Fibroblast of upper back skin (primary cell): ENCODE results near the gene HSPB7.
"Not testable (repeated sequence)": the region's sequence is repeated elsewhere in the genome, so short reads cannot be mapped to it uniquely, and the experiment has no call there.

ENCODE experiments used
- DNase-seq: peaks from one replicate; pipeline ENCODE4 v3.0.0-alpha.2; 2013

The HSPB7 gene

DNA sequence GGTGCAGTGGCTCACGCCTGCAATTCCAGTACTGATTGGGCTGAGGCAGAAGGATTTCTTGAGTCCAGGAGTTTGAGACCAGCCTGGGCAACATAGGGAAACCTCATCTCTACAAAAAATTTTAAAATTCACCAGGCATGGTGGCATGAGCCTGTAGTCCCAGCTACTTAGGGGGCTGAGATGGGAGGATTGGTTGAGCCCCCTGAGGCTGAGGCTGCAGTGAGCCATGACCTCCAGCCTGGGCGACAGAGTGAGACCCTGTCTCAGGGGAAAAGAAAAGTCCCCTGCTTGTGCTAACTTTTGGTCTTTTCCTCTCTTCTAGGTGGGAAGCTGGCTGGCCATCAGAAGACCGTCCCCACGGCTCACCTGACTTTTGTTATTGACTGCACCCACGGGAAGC lies 12.2 kb downstream of the HSPB7 start:
- DNase-seq: no peak

DNA sequence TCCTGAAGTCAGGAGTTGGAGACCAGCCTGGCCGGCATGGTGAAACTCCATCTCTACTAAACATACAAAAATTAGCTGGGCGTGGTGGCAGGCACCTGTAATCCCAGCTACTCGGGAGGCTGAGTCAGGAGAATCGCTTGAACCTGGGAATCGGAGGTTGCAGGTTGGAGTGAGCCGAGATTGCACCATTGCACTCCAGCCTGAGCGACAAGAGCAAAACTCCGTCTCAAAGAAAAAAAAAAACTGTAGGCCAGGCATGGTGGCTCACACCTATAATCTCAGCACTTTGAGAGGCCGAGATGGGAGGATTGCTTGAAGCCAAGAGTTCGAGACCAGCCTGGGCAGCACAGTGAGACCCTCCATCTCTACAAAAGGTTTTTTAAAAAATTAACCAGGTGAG lies 16.6 kb downstream of the HSPB7 start:
- not testable (repeated sequence) for DNase-seq

DNA sequence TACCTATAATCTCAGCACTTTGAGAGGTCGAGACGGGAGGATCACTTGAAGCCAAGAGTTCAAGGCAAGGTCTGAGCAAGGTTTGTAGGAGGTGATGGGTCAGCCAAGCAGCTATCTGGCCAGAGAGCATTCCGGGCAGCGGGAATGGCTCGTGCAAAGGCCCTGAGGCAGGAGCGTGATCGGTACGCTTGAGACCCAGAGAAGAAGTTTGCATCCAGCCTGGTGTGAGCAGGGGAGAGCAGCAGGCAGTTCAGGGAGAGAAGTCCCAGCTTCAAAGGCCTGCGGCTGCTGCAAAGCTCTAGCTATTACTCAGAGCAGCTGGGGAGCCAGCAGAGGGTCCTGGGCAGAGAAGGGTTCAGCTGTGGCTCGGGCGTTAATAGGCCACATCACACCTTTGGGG lies 18.9 kb downstream of the HSPB7 start:
- no peak for DNase-seq

DNA sequence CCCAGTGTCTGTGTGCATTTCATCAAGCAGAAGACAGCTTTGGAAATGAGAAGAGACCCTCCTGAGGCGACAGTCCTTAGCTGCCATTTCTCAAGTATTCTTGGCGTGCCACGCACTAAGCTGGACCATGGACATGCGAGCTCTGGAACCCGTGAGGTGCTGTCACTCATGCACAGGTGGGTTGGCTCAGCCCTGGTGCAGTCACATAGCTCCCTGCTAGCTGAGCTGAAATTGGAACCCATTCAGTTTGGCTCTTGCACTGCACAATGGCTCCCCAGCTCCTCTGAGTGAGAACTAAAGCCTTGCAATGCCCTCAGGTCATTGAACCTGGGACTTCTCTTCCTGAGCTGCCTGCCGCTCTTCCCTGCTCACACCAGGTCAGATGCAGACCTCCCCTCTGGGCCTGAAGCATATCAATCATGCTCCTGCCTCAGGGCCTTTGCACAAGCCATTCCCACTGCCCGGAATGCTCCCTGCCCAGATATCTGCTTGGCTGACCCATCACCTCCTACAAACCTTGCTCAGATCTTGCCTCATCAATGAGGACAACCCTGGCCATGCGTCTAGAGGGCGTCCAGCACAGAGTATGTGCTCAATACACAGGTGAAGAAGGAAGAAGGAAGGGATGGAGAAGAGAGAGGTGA lies 20.1 kb downstream of the HSPB7 start:
- no peak for DNase-seq

DNA sequence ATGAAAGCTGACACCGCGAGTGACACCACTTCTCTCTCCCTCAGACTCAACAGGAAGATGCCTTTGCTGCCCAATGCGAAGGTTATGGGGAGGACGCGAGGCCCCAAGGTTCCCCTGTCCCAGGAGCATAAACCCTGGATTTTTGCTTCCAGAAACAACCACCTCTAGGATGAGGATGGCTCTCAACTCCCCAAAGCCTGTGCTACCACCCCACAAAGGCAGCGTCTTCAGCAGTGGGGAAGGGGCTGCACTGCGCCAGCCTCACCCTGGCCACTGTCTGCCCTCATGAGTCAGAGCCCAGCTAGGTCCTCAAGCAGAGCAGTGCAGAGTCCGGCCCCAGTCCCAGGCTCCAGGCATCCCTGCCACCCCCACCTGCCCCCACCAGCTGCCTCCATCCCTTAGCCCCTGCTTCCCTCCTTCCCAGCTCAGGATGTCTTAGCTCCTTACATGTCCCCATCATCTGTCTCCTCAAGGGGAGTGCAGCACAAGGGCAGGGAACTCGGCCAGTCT lies 20.7 kb downstream of the HSPB7 start:
- DNase-seq: no peak

DNA sequence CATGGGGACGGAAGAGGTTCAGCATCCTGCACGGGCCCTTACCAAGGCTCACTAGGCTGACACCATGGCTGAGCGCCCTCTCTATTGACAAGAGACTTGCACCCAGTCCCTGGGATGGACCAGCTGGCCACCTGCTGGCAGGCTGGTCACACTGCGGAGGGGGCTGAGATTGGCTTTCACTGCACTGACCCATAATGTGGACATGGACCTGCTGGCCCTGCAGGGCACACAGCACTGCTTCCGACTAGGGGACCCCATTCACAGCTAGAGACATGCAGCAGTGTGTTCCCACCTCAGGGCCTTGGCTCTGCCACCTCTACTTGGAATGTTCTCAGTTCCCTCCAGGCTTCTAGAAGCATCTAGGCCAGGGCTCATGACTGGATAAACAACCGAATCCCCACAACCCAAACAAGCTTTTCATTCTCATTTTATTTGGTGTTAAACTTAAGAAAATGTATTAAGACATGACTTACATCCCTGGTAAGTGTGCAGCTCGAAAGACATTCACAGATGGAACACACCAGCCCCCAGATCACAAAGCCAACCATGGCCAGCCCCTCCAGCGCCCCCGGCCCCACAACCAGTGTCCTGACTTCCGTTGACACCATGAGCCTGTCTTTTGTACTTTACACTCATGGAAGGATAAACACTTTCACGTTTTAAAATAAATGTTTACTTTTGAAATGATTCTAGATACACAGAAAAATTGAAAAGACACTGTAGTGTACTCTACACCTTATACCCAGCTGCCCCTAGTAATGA lies 23.1 kb downstream of the HSPB7 start:
- DNase-seq: peak; percentile 50

DNA sequence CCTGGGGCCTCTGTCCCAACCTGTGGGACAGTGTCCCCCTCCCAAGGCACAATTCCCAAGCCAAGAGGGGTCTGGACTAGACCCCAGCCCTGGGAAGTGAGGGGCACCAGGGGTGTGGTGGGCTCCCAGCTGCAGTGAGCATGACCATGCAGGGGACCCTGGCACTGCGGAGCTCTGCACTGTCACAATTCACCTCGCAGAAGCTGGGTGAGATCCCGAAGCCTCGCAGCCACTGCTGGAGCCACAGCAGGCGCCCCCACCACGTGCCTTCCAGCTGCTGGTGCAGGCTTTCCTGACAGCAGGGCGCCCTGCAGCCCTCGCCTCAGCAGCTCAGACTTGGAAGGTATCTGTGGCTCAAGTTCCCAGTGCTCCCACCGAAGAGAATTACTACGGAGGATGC lies 23.8 kb downstream of the HSPB7 start:
- DNase-seq: no peak

DNA sequence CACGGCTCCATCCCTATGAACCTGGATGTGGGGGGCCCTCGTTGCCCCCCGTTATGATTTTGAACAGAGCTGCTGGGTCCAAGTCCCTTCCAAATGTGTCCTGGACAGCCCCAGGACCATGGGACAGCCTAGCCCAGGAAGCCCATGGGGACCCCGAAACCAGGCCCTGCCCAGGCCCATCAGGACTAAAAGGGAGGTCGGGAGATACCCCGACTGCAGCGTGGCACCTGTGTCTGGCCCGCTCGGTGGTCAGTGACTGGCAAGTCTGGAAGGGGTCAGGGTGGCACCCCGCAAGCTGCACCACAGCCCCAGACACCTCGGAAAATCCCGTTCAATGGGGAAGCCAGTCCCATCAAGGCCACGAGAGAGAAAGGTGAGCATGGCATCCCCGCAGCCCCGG lies 24.2 kb downstream of the HSPB7 start:
- no peak for DNase-seq

DNA sequence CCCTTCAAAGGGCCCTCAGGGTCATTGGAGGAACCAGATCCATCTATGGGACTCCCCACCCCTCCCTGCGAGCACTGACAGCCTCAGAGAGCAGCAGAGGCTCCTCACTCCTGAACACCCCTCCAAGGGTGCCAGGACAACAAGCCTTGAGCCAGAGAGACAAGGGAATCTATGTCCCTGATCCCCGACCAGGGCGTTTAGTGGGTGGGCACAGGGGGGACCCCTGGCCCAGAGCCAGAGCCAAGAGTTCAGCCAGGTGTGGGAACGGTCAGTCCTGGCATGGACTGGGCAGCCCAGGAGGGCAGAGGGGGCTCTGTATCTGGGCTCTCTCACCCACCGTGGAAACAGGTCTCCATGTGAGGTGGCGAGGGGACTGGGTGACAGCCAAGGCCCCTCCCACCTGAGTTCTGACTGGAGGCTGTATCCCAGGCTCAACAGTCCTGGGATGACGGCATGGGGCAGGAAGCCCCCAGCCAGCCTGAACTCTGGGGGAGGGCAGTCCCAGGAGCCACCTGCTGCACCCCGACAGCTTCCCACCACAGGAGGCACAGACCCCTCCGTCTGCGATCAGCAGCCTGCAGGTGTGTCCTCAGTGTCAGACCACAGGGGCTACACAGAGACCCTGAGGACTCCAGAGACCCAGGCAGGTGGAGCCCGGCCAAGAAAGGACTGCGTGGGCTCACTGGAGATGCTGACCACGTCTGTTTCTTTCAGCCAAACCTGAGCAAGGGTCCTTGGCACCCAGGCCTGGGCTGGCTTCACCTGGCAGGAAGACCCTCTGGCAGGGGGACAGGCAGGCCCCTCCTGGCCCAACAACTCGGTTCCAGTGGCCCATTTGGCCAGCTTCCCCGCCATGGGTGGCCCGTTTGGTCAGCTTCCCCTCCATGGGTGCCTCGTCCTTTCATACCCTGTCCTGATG lies 25.0 kb downstream of the HSPB7 start:
- DNase-seq: no peak

DNA sequence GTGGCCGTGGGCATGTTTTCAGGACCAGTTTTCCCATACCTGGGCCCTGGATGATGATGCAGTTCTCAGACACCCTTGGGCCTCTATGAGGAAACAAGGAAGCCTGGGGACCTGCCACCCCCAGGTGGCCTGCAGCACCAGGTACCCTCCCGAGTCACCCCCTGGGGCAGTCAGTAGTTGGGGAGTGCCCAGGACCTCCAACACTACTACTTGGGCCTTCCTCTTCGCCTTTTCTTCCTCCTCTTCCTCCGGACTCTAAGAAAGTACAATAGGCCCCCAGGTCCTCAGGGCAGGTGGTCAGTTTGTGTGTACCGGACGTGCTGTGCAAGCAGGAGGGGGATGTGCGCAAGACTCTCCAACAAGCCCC lies 25.7 kb downstream of the HSPB7 start:
- no peak for DNase-seq

DNA sequence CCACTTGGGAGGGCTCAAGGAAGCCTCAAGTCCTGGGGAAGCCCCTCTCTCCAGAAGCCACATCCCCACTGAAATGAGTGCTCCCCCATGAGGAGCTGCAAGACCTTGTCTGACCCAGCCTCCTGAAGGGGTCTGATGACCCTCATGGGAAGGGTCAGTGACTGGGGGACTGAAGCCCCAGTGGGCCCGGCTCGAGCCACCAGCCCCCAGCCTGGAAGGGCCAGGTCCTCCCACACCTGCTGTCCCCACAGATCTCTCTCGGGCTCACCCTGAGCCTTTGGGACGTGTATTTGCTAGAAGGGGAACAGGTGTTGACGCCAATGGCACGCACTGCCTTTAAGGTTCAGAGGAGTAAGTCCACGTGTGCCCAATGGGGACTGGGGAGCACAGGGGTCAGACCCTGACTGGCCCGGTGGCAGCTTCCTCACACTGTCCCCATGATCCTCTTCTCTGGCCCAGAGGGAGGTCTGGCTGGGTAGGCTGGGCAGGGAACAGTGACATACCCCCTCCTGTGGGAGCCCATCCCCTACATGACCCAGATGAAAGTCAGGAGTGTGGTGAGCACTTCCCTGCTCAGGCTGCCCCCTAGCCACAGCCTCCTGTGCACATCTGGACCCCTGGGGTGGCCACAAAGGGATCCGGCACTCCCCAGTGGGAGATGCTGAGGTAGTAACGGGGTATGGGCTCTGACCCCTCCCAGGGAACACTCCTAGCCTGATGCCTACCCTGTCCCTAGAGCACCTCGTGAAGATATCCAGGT lies 26.2 kb downstream of the HSPB7 start:
- DNase-seq: no peak

DNA sequence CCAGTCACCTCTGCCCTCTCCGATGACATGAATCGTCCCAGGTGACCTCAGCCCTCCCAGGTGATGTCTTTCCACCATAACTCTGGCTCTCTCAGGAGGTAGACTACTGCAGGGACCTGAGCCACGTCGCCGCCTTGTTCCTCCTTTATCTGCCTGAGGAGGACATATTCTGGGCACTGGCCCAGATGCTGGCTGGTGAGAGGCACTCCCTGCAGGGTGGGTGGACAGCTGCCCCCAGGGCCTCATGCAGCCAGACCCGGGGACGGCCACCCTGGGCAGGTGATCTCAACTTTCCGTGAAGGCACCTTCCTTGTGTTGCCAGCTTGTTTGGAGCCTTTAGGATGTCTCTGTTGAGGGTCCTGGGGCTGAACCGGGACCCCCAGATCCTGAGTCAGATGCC lies 28.1 kb downstream of the HSPB7 start:
- no peak for DNase-seq

DNA sequence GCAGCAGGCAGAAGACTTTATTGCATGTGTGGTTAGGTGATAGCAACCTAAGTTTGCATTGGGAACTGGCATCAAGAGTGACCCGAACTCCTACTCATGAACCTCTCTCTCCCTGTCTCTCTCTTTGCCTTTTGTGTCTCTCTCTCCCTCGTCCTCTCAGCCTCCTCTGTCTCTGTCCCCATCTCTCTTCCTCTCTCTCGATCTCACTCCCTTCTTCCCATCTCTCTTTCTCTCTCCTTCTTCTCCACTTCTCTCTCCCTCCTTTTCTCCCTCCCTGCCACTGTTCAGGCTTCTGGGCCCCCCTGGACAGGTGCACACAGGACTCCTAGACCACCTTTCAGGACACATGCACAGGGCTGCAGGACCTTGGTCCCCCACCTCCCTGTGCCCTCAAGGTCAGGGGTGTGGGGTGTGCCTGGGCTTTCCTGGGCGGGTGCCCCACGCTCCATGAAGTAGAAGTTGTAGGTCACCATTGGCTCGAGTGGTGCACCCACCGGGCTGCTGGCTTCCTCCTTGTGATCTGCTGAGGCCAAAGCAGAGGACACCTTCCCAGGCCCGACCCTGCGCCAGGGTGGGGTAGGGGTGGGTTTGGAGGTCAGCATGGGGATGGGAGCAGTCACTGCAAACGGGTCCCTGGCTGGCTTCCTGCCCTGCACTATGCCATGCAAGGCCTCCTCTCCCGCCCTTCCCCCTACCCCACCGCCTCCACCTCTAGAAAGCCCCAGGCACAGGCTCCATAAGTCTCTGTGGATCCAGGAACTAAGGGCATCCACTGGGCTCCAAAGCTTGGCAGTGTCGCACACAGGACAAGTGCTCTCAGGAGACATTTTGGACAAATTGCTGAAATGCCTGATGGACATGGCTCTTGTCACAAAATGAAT lies 28.7 kb downstream of the HSPB7 start:
- DNase-seq: no peak

DNA sequence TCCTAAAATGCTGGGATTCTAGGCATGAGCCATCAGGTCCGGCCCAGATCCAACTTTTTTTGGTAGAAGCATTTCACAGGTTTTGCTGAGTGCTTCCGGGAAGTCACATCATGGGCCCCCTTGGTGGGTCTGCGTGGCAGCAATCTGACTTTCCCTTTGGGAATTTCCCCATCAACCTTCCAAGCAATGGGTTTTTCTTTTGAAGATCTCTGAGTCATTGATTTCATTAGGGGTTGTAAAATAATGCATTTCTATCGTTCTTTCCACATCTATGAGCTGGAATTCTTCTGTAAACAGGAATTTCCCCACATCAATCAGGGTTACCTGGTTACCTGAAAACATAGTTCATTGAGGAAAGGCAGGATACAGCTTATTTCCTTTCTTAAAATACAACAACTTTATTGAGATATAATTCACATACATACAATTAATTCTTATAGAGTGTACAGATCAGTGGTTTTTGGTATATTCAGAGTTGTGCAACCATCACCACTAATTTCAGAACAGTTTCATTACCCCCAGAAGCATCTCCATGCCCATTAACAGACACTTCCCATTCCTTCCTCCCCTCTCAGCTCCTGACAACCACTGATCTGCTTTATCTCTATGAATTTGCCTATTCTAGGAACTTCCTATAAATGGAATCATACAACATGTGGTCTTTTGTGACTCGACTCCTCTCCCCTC lies 32.1 kb downstream of the HSPB7 start:
- DNase-seq: no peak

DNA sequence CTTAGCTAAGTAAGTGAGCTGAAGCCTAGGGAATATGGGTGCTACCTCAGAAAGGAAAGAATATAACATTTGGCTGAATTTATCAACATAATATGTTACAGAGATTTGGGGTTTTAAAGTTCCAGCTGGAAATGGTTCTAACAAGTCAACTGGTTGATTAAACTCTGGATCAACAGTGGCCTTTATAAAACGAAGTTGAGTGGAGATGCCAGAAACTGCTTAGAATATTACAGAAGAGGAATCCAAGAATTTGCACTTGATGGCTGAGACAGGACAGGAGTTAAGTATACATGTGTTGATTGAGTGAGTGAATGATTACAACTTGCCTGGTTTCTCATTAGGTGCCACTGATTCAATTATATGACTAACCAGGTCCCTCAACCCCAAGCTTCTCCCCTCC lies 34.6 kb downstream of the HSPB7 start:
- DNase-seq: no peak

DNA sequence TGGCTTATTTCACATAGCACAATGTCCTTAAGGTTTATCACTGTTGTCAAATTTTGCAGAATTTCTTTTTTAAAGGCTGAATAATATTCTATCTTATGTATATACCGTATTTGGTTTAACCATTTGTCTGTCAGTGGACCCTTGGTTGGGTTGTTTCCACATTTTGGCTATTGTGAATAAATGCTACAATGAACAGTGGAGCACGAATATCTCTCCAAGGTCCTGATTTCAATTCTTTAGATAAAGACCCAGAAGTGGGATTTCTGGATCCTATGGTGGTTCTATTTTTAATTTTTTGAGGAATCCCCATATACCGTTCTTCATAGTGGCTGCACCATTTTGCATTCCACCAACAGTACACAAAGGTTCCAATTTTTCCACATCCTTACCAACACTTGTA lies 36.2 kb downstream of the HSPB7 start:
- no peak for DNase-seq

DNA sequence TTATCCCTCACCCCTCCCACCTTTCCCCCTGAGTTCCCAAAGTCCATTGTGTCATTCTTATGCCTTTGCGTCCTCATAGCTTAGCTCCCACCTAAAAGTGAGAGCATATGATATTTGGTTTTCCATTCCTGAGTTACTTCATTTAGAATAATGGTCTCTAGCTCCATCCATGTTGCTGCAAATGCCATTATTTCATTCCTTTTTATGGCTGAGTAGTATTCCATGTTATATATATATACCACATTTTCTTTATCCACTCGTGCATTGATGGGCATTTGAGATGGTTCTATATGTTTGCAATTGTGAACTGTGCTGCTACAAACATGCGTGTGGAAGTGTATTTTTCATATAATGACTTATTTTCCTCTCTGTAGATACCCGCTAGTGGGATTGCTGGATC lies 39.9 kb downstream of the HSPB7 start:
- DNase-seq: not testable (repeated sequence)

DNA sequence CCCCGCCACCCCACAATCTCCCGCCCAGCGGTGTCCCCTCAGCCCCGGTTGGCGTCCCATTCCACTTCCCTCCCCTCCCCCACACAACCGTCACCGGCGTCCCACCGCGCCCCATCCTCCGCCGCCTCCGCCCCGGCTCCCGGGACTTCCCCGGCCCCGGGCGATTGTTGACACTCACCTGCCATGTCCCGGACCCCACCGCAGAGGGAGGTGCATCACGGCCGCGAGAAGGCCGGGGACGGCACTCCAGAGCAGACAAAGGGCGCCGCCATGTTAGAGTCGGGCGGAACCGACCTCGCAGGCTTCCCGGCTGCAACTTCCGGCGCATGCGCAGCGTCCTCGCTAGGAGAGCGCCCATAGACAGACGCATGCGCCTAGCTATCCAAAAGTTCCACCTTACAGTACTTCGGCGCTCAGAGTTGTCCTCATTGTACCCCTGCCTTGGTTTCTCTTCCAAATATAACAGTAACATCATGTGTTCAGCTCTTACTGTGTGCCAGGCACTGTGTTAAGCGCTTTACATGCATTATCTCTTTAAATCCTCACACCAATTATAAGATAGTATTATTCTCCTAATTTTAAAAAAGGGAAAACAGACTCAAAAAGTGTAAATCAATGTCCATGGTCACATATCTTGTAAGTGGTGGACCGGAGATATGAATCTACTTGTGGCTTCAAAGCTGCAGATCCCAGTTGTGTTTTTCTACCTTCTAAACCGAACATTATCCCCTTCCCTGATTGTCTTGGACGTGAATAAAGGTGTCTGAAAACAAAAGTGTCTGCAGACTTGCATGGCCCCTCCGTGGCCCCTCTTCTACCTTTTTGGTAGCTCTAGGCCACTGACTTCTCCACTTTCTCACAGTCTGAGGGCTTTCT lies 41.8 kb downstream of the HSPB7 start, which contains the start of gene ZBTB17:
Gene ZBTB17, minus strand, starts transcription at position 297 of the 876 bp plus-strand sequence. CDS start 27,606 bp downstream, outside the sequence.
- peak; percentile 92 for DNase-seq

DNA sequence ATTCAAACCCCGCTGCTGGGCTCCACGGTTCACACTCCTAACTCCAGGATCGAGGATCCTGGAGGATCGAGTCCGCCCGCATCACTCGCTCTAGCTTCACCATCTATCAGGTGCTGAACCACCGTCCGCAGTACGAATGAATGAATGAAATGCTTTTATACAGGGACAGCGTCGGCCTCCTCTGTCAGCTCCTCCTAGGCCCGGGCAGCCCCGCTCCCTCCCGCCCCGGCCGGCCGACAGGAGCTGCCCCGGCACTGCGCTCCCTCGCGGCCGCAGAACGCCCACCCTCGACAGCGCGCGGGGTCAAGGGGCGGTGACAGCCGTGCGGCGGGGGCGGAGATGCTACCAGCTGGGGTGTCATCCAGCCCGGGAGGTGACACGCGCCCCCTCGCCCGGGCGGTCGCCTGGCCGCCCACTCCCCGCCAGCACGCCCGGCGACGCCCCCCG lies 42.5 kb downstream of the HSPB7 start:
- DNase-seq: peak; percentile 38

DNA sequence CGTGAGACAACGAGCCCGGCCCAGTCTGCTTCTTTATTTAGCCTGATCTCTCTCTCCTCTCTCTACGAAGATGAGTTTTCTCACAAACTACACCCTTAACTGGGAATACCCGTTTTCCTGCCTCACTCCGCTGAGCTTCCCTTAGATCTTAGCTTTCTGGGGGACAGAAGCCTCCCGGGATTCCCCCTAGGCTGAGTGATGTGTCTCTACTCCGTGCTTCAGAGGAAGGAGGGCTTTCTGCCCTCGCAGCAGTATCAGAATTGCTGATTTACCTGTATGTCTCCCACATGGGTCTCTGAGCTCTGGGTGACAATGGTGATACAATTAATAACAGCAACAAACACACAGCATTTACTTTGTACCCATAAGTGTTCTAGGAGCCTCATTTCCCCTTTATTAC lies 43.0 kb downstream of the HSPB7 start:
- DNase-seq: no peak
